NCI-H128 (cell line): ENCODE data around the gene EPN3.

ENCODE experiments used
- DNase-seq: peaks from one replicate; lab custom pipeline; 2025; ENCODE audit not compliant: unreplicated experiment; lab: John Stamatoyannopoulos, UW

Gene EPN3

GRCh38 chr17:50547736-50548083 lies 15.2 kb downstream of the EPN3 start:
- no peak for DNase-seq

GRCh38 chr17:50548831-50549230 lies 16.3 kb downstream of the EPN3 start:
- DNase-seq: no peak

GRCh38 chr17:50549256-50549941 lies 16.9 kb downstream of the EPN3 start:
- DNase-seq: no peak

GRCh38 chr17:50549969-50550368 lies 17.4 kb downstream of the EPN3 start:
- DNase-seq: no peak

- DNase-seq: peak; percentile 51
Measured at GRCh38 chr17:50550661-50551432, 18.3 kb downstream of the EPN3 start.

- no peak for DNase-seq
Measured at GRCh38 chr17:50551433-50551815, 18.9 kb downstream of the EPN3 start.

GRCh38 chr17:50551884-50552283 lies 19.3 kb downstream of the EPN3 start:
- no peak for DNase-seq

GRCh38 chr17:50554201-50554600 lies 21.7 kb downstream of the EPN3 start:
- no peak for DNase-seq

- DNase-seq: no peak
Measured at GRCh38 chr17:50556803-50557202, 24.3 kb downstream of the EPN3 start.

GRCh38 chr17:50557630-50558029 lies 25.1 kb downstream of the EPN3 start:
- no peak for DNase-seq

- DNase-seq: no peak
Measured at GRCh38 chr17:50558091-50558490, 25.6 kb downstream of the EPN3 start.

- no peak for DNase-seq
Measured at GRCh38 chr17:50558581-50558940, 26.0 kb downstream of the EPN3 start.

GRCh38 chr17:50558941-50559614 lies 26.5 kb downstream of the EPN3 start:
- no peak for DNase-seq

- DNase-seq: no peak
Measured at GRCh38 chr17:50559674-50560184, 27.2 kb downstream of the EPN3 start.

GRCh38 chr17:50560185-50560824 lies 27.8 kb downstream of the EPN3 start, which contains the start of gene CACNA1G:
Gene CACNA1G, plus strand, starts transcription at chr17:50560715. Its CDS starts 745 bp downstream, at chr17:50561460.
- peak; percentile 24 for DNase-seq

- DNase-seq: no peak
Measured at GRCh38 chr17:50560931-50561745, 28.6 kb downstream of the EPN3 start.

GRCh38 chr17:50561746-50562141 lies 29.2 kb downstream of the EPN3 start:
- no peak for DNase-seq

- no peak for DNase-seq
Measured at GRCh38 chr17:50562242-50563091, 29.9 kb downstream of the EPN3 start.

GRCh38 chr17:50563092-50563511 lies 30.6 kb downstream of the EPN3 start:
- DNase-seq: no peak

- no peak for DNase-seq
Measured at GRCh38 chr17:50564916-50565315, 32.4 kb downstream of the EPN3 start.
